ENCODE results near the gene SIDT2.
"Not testable (repeated sequence)": the region's sequence is repeated elsewhere in the genome, so short reads cannot be mapped to it uniquely, and the experiment has no call there.

Gene SIDT2

GRCh38 chr11:117172724-117173421, 5.7 kb upstream of the SIDT2 start:
- DNase-seq: no peak

GRCh38 chr11:117175104-117175503, 3.4 kb upstream of the SIDT2 start:
- no peak for DNase-seq

GRCh38 chr11:117175781-117176180, 2.8 kb upstream of the SIDT2 start:
- no peak for DNase-seq

- DNase-seq: no peak
Observed at GRCh38 chr11:117176186-117176585, 2.4 kb upstream of the SIDT2 start.

- DNase-seq: no peak
Observed at GRCh38 chr11:117177534-117178209, 871 bp upstream of the SIDT2 start.

GRCh38 chr11:117179048-117179999, 781 bp downstream of the SIDT2 start:
- peak; percentile 44 for DNase-seq

- DNase-seq: no peak
Observed at GRCh38 chr11:117180020-117180419, 1.5 kb downstream of the SIDT2 start.

- DNase-seq: peak; percentile 27
Observed at GRCh38 chr11:117180661-117181585, 2.4 kb downstream of the SIDT2 start.

- DNase-seq: no peak
Observed at GRCh38 chr11:117181586-117182550, 3.3 kb downstream of the SIDT2 start.

- DNase-seq: no peak
Observed at GRCh38 chr11:117182551-117182935, 4.0 kb downstream of the SIDT2 start.

GRCh38 chr11:117183178-117183577, 4.6 kb downstream of the SIDT2 start:
- DNase-seq: not testable (repeated sequence)

GRCh38 chr11:117183724-117184349, 5.3 kb downstream of the SIDT2 start:
- DNase-seq: no peak

GRCh38 chr11:117185736-117186430, 7.3 kb downstream of the SIDT2 start:
- no peak for DNase-seq

- no peak for DNase-seq
Observed at GRCh38 chr11:117186431-117186761, 7.9 kb downstream of the SIDT2 start.

- no peak for DNase-seq
Observed at GRCh38 chr11:117187007-117187406, 8.5 kb downstream of the SIDT2 start.

GRCh38 chr11:117187428-117187798, 8.9 kb downstream of the SIDT2 start:
- DNase-seq: no peak

GRCh38 chr11:117187799-117188481, 9.4 kb downstream of the SIDT2 start:
- DNase-seq: no peak

GRCh38 chr11:117188620-117189081, 10.1 kb downstream of the SIDT2 start:
- no peak for DNase-seq

- no peak for DNase-seq
Observed at GRCh38 chr11:117189191-117189940, 10.8 kb downstream of the SIDT2 start.
